ENCODE measurements around the gene WSCD1.

The WSCD1 gene

DNA sequence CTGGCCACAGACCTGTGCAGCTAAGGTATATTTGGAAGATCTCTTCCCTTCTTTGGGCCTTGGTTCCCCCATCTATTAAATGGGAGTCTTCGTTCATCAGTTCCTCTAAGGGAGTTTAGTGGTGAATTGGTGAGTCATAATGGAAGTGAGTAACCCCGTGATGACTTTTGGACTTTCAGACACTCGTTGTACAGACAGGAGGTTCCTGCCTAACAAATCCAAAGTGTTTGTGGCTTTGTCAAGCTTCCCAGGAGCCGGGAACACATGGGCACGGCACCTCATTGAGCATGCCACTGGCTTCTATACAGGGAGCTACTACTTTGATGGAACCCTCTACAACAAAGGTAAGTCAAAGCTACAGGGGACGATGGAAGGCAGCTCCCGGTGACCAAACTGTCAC lies 40.4 kb downstream of the WSCD1 start:
- DNase-seq (ENCODE audit: extremely low read depth, low read depth): no peak

GRCh38 chr17:6120351-6120750 lies 50.2 kb downstream of the WSCD1 start:
- DNase-seq (ENCODE audit: extremely low read depth, low read depth): no peak
- TF ChIP-seq, protein P1, sequence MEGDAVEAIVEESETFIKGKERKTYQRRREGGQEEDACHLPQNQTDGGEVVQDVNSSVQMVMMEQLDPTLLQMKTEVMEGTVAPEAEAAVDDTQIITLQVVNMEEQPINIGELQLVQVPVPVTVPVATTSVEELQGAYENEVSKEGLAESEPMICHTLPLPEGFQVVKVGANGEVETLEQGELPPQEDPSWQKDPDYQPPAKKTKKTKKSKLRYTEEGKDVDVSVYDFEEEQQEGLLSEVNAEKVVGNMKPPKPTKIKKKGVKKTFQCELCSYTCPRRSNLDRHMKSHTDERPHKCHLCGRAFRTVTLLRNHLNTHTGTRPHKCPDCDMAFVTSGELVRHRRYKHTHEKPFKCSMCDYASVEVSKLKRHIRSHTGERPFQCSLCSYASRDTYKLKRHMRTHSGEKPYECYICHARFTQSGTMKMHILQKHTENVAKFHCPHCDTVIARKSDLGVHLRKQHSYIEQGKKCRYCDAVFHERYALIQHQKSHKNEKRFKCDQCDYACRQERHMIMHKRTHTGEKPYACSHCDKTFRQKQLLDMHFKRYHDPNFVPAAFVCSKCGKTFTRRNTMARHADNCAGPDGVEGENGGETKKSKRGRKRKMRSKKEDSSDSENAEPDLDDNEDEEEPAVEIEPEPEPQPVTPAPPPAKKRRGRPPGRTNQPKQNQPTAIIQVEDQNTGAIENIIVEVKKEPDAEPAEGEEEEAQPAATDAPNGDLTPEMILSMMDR (IDR thresholded peaks at IDR 0.05; ENCODE audit: low read depth, low read length): no peak

More for the DNA sequence above, 40.4 kb downstream of the WSCD1 start:
- TF ChIP-seq, protein P1 (IDR thresholded peaks at IDR 0.05; ENCODE audit: low read depth, low read length): no peak

- TF ChIP-seq, protein P1 (IDR thresholded peaks at IDR 0.05; ENCODE audit: low read depth, low read length): no peak
- DNase-seq (ENCODE audit: extremely low read depth, low read depth): no peak
Measured at GRCh38 chr17:6124856-6125255, 54.7 kb downstream of the WSCD1 start.

DNA sequence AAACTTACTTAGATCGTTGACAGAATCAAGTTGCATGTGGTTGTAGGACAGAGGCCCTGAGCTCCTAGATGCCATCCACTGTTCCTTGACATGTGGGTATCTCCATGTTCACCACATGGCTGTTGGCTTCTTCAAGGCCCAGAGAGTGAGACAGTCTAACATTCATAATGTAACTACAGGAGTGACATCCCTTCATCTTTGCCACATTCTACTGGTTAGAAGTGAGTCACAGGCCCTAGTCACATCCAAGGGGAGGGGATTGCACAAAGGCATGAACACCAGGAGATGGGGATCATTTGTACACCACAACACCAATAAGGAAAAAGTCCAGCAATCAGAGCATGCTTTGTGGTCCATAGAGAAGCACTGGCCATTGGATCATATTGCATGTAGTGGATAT lies 56.6 kb downstream of the WSCD1 start:
- TF ChIP-seq, protein P1 (IDR thresholded peaks at IDR 0.05; ENCODE audit: low read depth, low read length): no peak
- DNase-seq (ENCODE audit: extremely low read depth, low read depth): no peak

DNA sequence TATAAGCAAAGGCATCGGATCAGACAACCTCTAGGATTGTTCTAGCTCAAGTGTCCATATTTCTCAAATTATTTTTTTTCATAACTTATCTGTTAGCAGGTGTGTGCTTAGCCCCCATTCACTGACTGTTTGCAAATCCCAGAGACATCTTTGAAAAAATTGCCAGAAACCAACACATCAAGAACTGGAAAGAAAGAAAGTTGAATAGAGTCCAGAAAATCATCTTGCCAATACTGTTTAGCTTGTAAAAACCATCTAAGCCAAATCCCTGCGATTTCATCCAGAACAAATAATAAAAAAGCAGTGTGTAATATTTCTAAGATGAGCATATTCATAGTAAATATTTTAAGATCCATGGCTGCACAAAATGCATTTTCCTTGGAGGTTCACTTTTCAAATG lies 64.5 kb downstream of the WSCD1 start:
- no peak for DNase-seq (ENCODE audit: extremely low read depth, low read depth)
- TF ChIP-seq, protein P1 (IDR thresholded peaks at IDR 0.05; ENCODE audit: low read depth, low read length): no peak

DNA sequence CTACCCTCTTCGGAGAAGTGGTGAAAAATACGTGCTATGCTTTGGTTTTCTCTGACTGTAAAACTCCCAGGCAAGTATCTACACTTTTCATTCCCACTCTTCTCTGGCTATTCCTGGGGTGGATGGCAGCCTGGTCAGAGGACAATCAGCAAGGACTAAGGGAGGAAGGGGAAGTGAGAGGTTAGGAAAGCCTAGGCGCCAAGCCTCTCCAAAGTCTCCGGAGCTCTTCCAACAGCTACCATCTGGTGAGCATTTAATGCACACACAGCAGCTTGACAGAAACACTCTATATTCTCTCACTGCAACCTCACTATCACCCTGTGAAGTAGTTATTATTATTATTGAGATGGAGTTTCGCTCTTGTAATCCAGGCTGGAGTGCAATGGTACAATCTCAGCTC lies 65.1 kb downstream of the WSCD1 start:
- no peak for DNase-seq (ENCODE audit: extremely low read depth, low read depth)
- TF ChIP-seq, protein P1 (IDR thresholded peaks at IDR 0.05; ENCODE audit: low read depth, low read length): no peak

DNA sequence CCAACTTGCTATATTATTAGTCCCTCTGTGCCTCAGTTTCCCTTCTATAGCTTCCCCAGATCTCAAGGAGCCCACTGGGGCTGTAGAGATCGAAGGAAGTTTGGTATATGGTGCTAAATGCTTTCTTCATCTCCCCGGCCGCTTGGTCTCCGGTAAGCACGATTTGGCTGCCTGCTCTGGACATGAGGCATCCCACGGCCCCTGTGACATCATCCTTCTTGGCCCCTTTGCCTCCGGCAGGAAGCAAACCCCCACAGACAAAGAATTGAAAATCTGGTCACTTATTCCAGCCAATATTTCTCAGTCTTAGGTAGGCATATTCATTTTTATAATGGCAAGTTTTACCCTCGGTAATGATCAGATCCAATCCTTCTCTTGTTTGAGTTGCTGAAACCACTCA lies 65.8 kb downstream of the WSCD1 start:
- TF ChIP-seq, protein P1 (IDR thresholded peaks at IDR 0.05; ENCODE audit: low read depth, low read length): no peak
- DNase-seq (ENCODE audit: extremely low read depth, low read depth): no peak
